GM12801 (cell line): Measurements from ENCODE around the gene TFG.

Experiments
- TF ChIP-seq, protein P1 (sequence below): IDR thresholded peaks from one replicate; pipeline ENCODE4 v1.5.1; 2011; ENCODE audit warnings: control low read depth; ENCODE audit not compliant: insufficient read length; ENCODE audit errors: extremely low read depth

The TFG gene

DNA sequence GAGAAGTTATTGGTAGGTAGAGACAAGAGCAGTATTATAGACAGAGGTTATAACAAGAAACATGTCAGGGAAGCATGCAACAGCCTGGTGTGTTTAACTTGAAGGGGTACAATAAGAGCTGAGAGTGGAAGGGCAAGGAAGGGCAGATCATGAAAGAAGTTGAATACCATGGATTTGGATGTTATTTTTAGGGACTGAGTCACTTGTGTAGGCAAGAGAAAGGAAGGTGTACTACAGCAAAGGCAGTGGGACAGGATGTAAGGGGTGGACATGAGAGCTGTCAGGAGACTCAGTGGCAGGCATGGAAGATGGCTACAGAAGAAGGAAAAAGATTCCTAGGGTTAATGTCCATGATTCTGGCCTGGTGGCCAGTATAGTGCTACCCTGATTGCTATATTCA lies 66.4 kb downstream of the TFG start:
- TF ChIP-seq, protein P1, sequence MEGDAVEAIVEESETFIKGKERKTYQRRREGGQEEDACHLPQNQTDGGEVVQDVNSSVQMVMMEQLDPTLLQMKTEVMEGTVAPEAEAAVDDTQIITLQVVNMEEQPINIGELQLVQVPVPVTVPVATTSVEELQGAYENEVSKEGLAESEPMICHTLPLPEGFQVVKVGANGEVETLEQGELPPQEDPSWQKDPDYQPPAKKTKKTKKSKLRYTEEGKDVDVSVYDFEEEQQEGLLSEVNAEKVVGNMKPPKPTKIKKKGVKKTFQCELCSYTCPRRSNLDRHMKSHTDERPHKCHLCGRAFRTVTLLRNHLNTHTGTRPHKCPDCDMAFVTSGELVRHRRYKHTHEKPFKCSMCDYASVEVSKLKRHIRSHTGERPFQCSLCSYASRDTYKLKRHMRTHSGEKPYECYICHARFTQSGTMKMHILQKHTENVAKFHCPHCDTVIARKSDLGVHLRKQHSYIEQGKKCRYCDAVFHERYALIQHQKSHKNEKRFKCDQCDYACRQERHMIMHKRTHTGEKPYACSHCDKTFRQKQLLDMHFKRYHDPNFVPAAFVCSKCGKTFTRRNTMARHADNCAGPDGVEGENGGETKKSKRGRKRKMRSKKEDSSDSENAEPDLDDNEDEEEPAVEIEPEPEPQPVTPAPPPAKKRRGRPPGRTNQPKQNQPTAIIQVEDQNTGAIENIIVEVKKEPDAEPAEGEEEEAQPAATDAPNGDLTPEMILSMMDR, result no peak

DNA sequence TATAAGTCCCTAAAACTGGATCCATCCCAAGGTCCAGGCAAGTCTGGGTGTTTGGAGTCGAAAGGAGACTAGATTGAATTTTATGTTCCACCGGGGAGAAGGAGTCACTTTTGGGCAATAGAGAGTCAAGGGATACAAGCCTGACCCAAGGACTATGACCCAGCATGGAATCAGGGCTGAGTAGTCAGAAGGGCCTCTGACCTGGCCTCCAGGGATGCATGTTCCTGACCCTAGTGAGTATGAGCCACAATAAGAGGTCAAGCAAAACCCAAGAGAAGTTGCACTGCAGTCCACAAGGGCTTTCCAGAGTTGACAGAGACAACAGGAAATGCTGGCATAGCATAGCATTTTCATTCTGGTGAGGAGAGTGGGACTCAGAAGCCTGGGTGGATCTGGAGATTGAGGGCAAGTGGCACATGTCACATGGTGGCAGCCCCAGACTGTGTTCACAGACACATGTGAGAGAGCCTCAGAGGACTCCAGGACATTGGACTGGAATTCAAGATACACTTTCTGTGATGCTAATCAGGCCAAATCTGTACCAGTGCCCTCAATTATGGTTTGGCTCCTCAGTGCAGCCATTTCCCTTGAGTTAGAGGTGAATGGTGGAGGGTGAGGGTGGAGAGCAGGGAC lies 66.9 kb downstream of the TFG start:
- TF ChIP-seq, protein P1, result no peak

DNA sequence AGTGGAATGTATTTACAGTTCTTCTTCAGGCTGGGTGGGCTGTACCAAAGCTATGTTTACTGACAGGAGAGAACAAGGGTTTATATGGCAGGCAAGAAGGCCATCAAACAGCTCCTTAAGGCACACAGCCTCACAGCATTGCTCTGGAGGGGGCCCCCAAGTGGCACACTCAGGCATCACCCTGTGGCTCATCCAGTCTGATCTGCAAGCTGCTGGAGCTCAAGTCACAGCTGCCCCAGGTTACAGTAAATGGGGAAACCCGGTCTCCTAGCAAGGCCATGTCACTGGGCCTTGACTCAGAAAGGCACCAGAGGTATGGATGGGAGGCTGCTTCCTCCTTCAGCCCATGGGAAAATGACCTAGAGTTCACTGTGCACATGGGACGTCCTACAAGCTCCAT lies 67.5 kb downstream of the TFG start:
- TF ChIP-seq, protein P1, result no peak

DNA sequence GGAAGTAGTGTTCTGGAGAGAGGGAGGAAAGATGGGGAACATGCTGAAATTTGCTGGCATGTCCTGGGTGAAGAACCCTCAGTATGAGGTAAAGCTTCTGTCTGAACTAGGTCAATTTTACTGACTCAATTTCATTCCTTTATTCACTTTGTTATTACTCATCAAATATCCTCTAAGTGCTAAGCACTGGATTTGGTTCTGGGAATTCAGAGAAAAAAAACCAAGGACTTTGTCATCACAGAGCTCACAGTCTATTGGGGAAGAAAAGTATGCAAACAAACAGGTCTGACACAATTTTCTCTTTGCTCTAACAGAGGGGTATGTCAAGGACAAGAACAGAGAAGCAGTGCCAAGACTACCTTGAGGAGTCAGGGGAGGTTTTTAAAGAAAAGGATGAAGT lies 68.0 kb downstream of the TFG start:
- TF ChIP-seq, protein P1, result no peak

DNA sequence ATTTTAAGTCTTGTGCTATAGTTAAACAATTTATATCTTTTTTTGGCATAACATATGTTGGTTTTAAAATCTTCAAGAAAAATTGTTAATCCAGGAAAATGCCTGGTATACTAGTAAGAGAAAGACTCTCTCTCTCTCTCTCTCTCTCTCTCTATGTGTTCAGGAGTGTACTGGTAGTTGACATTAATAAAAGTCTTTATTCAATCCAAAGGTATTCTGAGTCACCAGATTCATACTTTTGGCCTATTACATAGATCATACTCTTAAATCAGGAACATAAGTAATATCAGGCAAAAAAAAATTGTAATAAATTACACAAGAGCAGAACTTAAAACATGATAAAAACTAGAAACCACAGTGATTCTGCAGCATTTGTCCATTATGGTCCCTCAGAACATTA lies 70.2 kb downstream of the TFG start:
- TF ChIP-seq, protein P1, result no peak

DNA sequence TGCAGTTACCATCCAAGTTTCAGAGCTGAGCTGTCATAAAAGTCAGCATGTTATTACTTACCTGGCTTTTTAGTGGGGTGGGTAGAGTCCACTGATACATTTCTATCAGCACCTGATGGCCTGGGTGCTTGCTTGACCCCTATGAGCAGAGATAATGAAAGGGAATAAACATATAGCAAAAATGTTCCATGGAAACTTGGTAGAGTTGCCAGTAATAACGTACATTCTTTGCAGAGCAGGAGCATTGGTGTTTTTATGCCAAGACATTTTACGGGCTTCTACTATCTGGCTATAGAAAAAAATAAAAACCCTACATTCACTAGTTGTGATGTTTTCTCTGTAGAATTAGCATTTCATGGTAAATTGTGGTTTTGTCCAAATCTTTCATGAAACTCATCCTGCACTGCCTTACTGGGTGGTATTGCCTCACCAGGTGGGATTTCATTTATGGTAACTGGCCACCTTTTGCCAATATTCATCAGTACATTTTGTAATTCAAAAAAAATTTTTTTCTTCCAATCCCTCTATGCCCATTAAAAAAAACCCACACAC lies 70.9 kb downstream of the TFG start:
- TF ChIP-seq, protein P1, result no peak

DNA sequence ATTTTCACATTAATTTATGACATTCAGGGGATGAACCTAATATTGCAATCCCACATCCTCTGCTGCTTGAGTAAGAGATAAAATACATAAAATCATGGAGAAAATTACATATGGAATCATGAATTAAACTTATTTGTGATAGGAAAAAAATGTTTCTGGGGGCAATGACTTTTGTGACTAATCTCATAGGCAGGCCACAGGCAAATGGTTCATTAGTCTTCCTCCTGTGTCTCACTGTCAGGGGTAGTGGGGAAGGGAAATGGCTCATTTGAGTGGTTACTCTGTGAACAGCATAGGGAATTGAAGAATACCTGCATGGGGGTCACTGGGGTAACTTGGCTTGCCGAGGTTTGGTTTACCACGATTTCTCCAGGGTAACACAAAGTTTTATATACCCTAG lies 72.0 kb downstream of the TFG start:
- TF ChIP-seq, protein P1, result no peak

DNA sequence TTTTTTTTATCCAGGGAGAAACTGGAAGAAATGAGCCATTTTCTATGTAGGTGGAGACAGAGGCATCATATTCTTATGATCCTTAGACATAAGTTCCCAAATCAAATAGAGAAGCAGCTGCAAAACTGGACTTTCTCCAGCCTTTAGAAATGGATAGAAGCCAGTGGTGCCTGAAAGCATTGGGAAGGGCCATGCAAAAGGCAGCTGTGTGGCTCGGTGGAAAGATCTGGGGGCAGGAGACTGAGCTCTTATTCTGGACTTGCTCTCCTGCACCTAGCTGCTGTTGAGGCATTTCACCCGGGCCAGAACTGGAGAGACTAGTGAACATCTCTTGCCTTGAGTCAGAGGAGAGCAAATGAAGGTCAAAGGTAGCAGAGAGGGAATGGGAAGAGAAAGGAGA lies 73.1 kb downstream of the TFG start:
- TF ChIP-seq, protein P1, result no peak
